Measurements from ENCODE around the gene MCHR2.

Gene MCHR2

DNA sequence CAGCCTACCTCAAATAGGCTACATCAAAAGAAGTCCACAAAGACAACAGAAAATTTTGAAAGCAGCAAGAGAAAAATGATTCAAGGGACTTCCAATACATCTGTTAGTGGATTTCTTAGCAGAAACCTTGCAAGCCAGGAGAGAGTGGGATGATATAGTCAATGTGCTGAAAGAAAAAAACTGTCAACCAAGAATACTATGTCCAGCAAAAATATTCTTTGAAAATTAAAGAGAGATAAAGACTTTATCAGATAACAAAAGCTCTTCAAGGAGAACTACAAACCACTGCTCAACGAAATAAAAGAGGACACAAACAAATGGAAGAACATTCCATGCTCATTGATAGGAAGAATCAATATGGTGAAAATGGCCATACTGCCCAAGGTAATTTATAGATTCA is 34.0 kb downstream of the MCHR2 start:
- TF ChIP-seq, protein P1, sequence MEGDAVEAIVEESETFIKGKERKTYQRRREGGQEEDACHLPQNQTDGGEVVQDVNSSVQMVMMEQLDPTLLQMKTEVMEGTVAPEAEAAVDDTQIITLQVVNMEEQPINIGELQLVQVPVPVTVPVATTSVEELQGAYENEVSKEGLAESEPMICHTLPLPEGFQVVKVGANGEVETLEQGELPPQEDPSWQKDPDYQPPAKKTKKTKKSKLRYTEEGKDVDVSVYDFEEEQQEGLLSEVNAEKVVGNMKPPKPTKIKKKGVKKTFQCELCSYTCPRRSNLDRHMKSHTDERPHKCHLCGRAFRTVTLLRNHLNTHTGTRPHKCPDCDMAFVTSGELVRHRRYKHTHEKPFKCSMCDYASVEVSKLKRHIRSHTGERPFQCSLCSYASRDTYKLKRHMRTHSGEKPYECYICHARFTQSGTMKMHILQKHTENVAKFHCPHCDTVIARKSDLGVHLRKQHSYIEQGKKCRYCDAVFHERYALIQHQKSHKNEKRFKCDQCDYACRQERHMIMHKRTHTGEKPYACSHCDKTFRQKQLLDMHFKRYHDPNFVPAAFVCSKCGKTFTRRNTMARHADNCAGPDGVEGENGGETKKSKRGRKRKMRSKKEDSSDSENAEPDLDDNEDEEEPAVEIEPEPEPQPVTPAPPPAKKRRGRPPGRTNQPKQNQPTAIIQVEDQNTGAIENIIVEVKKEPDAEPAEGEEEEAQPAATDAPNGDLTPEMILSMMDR (IDR thresholded peaks at IDR 0.05; ENCODE audit: low read depth, low read length, missing control alignments) = no peak
- H3K4me3 ChIP-seq (replicated peaks; ENCODE audit: low read depth, low read length) = no peak overlapping the region
- DNase-seq (ENCODE audit: extremely low read depth, low read depth) = no peak

DNA sequence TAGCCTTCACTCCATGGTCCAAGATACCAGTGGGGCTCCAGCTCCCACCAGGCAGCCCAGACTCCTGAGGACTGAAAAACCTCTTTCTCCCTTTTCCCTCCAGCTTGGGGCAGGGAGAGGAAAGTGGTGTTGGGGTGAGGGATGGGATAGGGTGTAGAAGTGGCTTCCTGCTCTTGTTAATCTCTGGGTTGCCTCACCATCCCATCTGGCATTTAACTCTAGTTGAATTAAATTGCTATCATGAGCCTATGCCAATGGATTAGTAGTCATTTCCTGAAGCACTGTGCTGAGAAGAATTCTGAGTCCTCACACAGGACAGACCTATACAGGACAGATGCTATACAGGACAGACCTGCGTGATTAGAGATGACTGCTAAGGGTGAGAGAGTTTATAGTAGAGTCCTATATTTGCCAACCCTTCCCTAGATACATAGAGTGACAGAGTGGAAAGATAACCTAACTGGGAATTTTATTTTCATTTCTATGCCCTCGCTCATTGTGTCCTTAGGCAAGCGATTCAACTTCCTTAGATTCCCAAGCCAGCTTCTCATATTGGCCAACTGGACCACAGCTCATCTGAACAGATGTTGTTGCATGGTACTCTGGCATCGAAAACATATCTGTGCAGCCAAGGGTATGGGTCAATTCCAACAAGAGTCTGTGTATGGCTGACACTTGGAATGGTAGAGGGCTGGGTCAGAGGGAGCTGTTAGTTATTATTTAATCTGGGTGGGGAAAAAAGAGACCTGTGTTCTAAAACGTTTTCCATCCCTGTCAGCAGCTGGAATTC is 42.8 kb downstream of the MCHR2 start:
- no peak overlapping the region for H3K4me3 ChIP-seq (replicated peaks; ENCODE audit: low read depth, low read length)
- no peak for DNase-seq (ENCODE audit: extremely low read depth, low read depth)
- TF ChIP-seq, protein P1 (IDR thresholded peaks at IDR 0.05; ENCODE audit: low read depth, low read length, missing control alignments) = no peak

DNA sequence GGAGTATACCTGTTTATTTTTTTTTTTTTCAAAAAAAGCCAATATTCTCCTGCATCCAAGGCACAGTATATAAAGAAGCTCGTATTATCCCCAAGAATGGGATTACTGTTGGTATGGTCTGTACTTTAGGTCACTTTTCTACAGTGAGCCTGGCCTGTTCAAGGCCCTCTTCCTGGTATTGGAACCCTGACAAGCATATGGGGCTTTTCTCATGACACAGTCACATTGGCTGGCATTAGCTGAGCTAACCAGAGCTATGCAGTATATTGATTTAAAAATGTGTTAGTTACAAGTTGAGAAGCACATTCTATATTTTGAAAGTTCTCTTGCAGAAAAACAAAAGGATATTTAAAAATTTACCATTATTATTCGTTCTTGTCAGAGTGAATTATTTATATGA is 48.0 kb downstream of the MCHR2 start:
- H3K4me3 ChIP-seq (replicated peaks; ENCODE audit: low read depth, low read length) = no peak overlapping the region
- TF ChIP-seq, protein P1 (IDR thresholded peaks at IDR 0.05; ENCODE audit: low read depth, low read length, missing control alignments) = no peak
- DNase-seq (ENCODE audit: extremely low read depth, low read depth) = no peak

DNA sequence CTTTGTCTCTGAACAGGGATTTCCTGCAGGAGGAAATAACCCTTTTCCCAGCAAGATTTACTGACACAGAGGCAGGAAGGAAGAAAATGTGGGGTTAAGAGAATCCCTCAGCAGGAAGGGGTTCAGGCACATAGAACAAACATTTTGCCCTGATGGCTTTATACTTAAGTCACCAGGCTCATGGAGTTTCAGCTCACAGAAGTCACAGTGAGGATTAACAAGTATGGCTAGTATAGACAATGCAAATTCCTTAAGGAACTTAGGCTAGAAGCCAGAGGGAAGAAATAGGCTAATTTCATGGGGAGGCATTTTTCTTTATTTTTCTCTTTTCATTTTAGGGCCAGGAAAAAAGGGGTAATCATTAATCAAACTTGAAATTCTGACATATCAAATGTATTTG is 50.2 kb downstream of the MCHR2 start:
- TF ChIP-seq, protein P1 (IDR thresholded peaks at IDR 0.05; ENCODE audit: low read depth, low read length, missing control alignments) = no peak
- no peak for DNase-seq (ENCODE audit: extremely low read depth, low read depth)
- no peak overlapping the region for H3K4me3 ChIP-seq (replicated peaks; ENCODE audit: low read depth, low read length)

DNA sequence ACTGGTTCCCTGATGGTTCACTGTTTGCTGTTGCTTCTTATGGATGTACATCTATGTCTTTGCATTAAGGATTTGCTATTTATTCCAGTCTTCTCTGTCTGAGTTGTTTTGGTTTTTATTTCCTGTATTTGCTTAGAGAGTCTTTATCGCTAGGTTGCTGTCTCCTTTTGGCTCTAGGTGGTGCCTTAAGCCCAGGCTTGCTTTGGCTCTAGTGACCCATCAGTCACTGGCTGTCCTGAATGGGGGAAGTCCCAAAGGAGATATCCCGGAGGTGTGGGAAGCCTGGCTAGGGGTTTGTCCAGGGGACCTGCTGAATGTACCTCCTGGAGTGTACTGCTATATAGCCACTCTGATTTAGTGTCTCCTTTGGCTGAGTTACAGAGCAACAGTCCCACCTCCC is 53.4 kb downstream of the MCHR2 start:
- H3K4me3 ChIP-seq (replicated peaks; ENCODE audit: low read depth, low read length) = no peak overlapping the region
- no peak for DNase-seq (ENCODE audit: extremely low read depth, low read depth)
- TF ChIP-seq, protein P1 (IDR thresholded peaks at IDR 0.05; ENCODE audit: low read depth, low read length, missing control alignments) = no peak

DNA sequence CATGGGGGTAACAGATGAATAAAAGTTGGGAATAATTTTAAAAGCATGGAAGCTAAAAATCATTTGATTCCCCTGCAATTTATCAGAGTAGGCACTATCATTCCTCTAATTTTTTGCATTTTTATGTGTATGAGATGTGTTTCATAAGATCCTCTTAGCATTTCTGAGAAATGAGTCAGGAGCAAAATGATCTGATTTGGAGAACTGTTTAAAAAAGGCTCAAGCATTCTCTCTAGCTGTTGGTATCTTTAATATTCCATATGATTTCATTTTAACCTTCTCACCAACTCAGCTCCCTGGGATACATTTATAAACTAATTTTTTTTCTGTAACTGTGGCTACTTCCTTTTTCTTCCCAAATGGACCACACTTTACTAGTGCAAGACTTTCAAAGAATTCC is 60.9 kb downstream of the MCHR2 start:
- no peak overlapping the region for H3K4me3 ChIP-seq (replicated peaks; ENCODE audit: low read depth, low read length)
- peak; percentile 31 for DNase-seq (ENCODE audit: extremely low read depth, low read depth)
- TF ChIP-seq, protein P1 (IDR thresholded peaks at IDR 0.05; ENCODE audit: low read depth, low read length, missing control alignments) = no peak

DNA sequence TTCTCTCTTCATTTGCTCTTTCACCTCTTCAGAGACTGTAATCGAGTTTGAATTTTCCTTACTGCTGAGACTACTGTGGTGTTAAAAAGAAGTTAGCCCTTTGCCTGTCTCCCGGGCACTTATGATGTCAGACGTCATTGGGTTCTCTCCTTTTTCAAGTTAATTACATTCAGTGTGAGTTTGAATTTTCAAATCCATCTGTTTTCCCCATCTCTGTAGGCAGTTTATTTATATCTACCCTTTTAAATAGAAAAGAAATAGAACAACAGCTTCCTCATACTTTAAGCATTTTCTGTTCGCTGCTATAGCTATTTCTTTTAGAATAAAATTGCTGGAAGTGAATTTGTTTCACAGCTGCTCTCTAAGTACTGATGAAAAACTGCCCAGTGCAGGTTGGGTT is 81.4 kb downstream of the MCHR2 start:
- no peak overlapping the region for H3K4me3 ChIP-seq (replicated peaks; ENCODE audit: low read depth, low read length)
- no peak for DNase-seq (ENCODE audit: extremely low read depth, low read depth)
- TF ChIP-seq, protein P1 (IDR thresholded peaks at IDR 0.05; ENCODE audit: low read depth, low read length, missing control alignments) = no peak

Data from HFF-Myc (cell line).